ENCODE measurements around the gene FRMD8.

FRMD8 gene

GRCh38 chr11:65376138-65376713 is 10.2 kb upstream of the FRMD8 start:
- DNase-seq = no peak

GRCh38 chr11:65377036-65377435 is 9.4 kb upstream of the FRMD8 start:
- no peak for DNase-seq

- DNase-seq = no peak
These were observed 8.7 kb upstream of the FRMD8 start for GRCh38 chr11:65377777-65378176.

GRCh38 chr11:65378208-65378927 is 8.1 kb upstream of the FRMD8 start:
- DNase-seq = peak; percentile 56

- no peak for DNase-seq
These were observed 7.4 kb upstream of the FRMD8 start for GRCh38 chr11:65378928-65379638.

- no peak for DNase-seq
These were observed 6.6 kb upstream of the FRMD8 start for GRCh38 chr11:65379698-65380459.

- DNase-seq = no peak
These were observed 5.8 kb upstream of the FRMD8 start for GRCh38 chr11:65380460-65381119.

- DNase-seq = peak; percentile 53
These were observed 4.8 kb upstream of the FRMD8 start for GRCh38 chr11:65381716-65382032.

- peak; percentile 93 for DNase-seq
These were observed 4.2 kb upstream of the FRMD8 start, which contains the start of gene SLC25A45 for GRCh38 chr11:65382033-65382803. TSS of gene SLC25A45 (minus strand) at chr11:65382646. CDS start at chr11:65381951, 695 bp downstream.

GRCh38 chr11:65382804-65383368 is 3.6 kb upstream of the FRMD8 start:
- DNase-seq = no peak

- DNase-seq = no peak
These were observed 2.7 kb upstream of the FRMD8 start for GRCh38 chr11:65383778-65384177.

GRCh38 chr11:65384301-65384889 is 2.0 kb upstream of the FRMD8 start:
- DNase-seq = no peak

- no peak for DNase-seq
These were observed 2.3 kb downstream of the FRMD8 start for GRCh38 chr11:65388731-65389130.

- DNase-seq = no peak
These were observed 3.0 kb downstream of the FRMD8 start for GRCh38 chr11:65389294-65389980.

GRCh38 chr11:65390099-65390941 is 3.9 kb downstream of the FRMD8 start:
- DNase-seq = no peak

GRCh38 chr11:65390996-65391395 is 4.6 kb downstream of the FRMD8 start:
- DNase-seq = no peak

GRCh38 chr11:65392186-65392829 is 5.9 kb downstream of the FRMD8 start:
- DNase-seq = no peak

GRCh38 chr11:65392899-65393298 is 6.5 kb downstream of the FRMD8 start:
- no peak for DNase-seq

GRCh38 chr11:65393513-65394079 is 7.2 kb downstream of the FRMD8 start:
- DNase-seq = no peak
